Right atrium auricular region (tissue), 2 donors: ENCODE measurements around the gene PRSS2. TPM values are rescaled to one million over a fixed set of nuclear protein-coding genes. Genes with fewer than 3 reads are reported as not detected.
"Not testable (repeated sequence)": the region's sequence is repeated elsewhere in the genome, so short reads cannot be mapped to it uniquely, and the experiment has no call there.

Experiments
- DNase-seq: peaks from one replicate; pipeline ENCODE4 v3.0.0-alpha.2; 2019; ENCODE audit warnings: low spot score
- H3K27ac ChIP-seq, 2 donors: fragments of 200-600 bp; sonication (generic); 1 replicate in 1 of 2; 2 replicates in 1 of 2; pipeline ENCODE4 v1.5.1; 2016 to 2019
- H3K27me3 ChIP-seq, 2 donors: fragments of 200-600 bp; sonication (generic); one replicate each; pipeline versions ENCODE4 v1.5.1 to v1.6.0; 2017 to 2019
- H3K36me3 ChIP-seq: fragments of 200-600 bp; sonication (generic); one replicate; pipeline ENCODE4 v1.5.1; 2016
- H3K4me1 ChIP-seq, 2 donors: fragments of 200-600 bp; sonication (generic); one replicate each; pipeline versions ENCODE4 v1.5.1 to v1.6.0; 2017 to 2019
- H3K4me3 ChIP-seq, 2 donors: fragments of 200-600 bp; sonication (generic); 1 replicate in 1 of 2; 2 replicates in 1 of 2; pipeline ENCODE4 v1.5.1; 2017 to 2019; ENCODE audit warnings: mild to moderate bottlenecking in 1 of 2, moderate library complexity in 1 of 2
- H3K9me3 ChIP-seq, 2 donors: fragments of 200-600 bp; sonication (generic); one replicate each; pipeline ENCODE4 v1.5.1; 2019
- total RNA-seq, 2 donors: library from RNA; depleted of rRNA; stranded (reverse); fragments of >200 nt; gene quantifications; one replicate each; pipeline ENCODE4 v1.1.0, GENCODE V29; 2016
- TF ChIP-seq, protein P1 (sequence below), 2 donors: fragments of 200-600 bp; sonication (generic); IDR thresholded peaks; one replicate each; pipeline ENCODE4 v1.5.1; 2019; ENCODE audit warnings: antibody characterized with exemption in 2 of 2

Gene PRSS2
- total RNA-seq, 2 donors from 2014 or later: 0.51 TPM; not detected in 1

DNA sequence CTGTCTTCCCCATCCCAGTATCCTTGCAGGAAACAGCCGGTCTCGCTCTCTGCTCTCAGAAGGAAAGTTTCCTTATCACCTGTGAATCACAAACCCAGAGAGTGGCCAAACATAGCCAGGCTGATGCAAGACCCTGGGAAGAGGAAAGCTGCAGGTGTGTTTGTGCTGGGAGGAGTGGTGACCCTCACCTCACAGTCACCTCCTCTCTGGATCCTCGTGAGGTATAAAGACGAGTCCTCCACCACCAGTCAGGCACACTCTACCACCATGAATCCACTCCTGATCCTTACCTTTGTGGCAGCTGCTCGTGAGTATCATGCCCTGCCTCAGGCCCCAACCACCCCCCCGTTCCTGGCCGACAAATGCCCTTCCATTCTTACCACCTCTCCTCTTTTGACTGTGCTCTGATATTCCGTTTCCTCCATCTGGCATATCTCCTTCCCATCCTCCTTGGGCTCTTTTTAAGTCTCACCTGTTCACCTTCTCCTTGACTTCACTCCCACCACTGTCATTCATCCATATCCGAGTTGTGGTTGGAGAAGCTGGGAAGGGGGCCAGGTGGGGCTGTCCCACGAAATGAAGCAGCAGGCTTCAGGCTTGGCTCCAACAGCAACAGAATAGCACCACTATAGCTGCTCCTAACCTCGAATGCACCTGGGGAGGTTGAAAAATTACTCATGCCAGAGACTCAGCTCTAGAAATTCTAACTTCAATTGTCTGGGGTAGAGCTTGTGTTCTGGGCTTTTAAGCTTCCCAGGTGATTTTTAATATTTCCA, 21.4 kb upstream of the PRSS2 start, which contains the start of gene PRSS1:
TSS of gene PRSS1 (plus strand) at position 255 of the 776 bp plus-strand sequence. CDS start at position 268, 13 bp downstream.
- no peaks in the 10 kb centered on the region for H3K36me3 ChIP-seq
- no peak within 1 kb of the TSS for H3K4me3 ChIP-seq
- DNase-seq: no peak
- TF ChIP-seq, protein P1, sequence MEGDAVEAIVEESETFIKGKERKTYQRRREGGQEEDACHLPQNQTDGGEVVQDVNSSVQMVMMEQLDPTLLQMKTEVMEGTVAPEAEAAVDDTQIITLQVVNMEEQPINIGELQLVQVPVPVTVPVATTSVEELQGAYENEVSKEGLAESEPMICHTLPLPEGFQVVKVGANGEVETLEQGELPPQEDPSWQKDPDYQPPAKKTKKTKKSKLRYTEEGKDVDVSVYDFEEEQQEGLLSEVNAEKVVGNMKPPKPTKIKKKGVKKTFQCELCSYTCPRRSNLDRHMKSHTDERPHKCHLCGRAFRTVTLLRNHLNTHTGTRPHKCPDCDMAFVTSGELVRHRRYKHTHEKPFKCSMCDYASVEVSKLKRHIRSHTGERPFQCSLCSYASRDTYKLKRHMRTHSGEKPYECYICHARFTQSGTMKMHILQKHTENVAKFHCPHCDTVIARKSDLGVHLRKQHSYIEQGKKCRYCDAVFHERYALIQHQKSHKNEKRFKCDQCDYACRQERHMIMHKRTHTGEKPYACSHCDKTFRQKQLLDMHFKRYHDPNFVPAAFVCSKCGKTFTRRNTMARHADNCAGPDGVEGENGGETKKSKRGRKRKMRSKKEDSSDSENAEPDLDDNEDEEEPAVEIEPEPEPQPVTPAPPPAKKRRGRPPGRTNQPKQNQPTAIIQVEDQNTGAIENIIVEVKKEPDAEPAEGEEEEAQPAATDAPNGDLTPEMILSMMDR (IDR thresholded peaks at IDR 0.05): no peak
- no peaks in the 10 kb centered on the region for H3K4me1 ChIP-seq
- no peaks in the 10 kb centered on the region for H3K27me3 ChIP-seq
- H3K27ac ChIP-seq: no peak within 1 kb of the TSS
- H3K9me3 ChIP-seq: no peaks in the 10 kb centered on the region

DNA sequence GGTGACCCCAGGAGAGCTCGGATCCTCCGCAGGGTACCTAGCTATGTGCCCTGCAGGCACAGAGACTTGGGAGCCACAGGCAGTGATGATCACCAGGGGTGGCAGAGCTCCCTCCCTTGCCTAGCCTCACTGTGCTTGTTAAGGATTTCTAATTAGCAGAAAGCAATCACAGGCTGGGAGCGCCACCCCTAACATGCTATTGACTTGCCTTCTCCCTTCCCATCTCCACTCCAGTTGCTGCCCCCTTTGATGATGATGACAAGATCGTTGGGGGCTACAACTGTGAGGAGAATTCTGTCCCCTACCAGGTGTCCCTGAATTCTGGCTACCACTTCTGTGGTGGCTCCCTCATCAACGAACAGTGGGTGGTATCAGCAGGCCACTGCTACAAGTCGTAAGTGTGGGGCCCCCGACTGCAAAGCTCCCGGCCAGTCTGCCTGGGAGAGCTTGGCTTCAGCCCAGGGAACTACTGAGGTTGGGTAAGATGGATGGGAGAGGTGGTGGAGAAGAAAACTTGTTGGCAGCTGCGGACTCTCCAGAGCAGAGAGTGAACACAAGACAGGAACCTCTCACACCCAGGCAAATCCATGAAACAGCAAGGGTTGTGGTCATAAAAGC, 20.3 kb upstream of the PRSS2 start:
- H3K9me3 ChIP-seq: no peaks in the 10 kb centered on the region
- no peak overlapping the region for H3K27ac ChIP-seq
- no peaks in the 10 kb centered on the region for H3K36me3 ChIP-seq
- no peak for DNase-seq
- TF ChIP-seq, protein P1 (IDR thresholded peaks at IDR 0.05): no peak
- no peak overlapping the region for H3K4me3 ChIP-seq
- no peaks in the 10 kb centered on the region for H3K4me1 ChIP-seq
- H3K27me3 ChIP-seq: no peaks in the 10 kb centered on the region

DNA sequence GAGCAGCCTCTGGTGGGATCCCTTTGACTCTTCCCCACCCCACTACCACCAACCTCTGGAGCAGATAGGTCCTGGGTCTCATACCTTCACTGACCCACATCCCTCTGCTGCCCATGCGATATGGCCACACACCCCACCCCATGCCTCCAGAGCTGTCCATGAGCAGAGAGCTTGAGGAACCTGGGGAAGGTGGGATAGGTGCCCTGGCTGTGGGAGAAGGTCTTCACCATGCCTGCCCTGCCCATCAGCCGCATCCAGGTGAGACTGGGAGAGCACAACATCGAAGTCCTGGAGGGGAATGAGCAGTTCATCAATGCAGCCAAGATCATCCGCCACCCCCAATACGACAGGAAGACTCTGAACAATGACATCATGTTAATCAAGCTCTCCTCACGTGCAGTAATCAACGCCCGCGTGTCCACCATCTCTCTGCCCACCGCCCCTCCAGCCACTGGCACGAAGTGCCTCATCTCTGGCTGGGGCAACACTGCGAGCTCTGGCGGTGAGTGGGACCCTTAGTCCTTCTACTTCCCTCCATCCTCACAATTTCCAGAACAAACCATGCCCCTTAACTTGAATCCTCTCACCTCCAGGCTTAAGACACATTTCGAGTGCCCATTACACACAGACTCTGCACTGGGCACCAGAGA, 19.1 kb upstream of the PRSS2 start:
- not testable (repeated sequence) for H3K27ac ChIP-seq, H3K4me1 ChIP-seq, H3K27me3 ChIP-seq, H3K4me3 ChIP-seq, H3K9me3 ChIP-seq, DNase-seq, H3K36me3 ChIP-seq

DNA sequence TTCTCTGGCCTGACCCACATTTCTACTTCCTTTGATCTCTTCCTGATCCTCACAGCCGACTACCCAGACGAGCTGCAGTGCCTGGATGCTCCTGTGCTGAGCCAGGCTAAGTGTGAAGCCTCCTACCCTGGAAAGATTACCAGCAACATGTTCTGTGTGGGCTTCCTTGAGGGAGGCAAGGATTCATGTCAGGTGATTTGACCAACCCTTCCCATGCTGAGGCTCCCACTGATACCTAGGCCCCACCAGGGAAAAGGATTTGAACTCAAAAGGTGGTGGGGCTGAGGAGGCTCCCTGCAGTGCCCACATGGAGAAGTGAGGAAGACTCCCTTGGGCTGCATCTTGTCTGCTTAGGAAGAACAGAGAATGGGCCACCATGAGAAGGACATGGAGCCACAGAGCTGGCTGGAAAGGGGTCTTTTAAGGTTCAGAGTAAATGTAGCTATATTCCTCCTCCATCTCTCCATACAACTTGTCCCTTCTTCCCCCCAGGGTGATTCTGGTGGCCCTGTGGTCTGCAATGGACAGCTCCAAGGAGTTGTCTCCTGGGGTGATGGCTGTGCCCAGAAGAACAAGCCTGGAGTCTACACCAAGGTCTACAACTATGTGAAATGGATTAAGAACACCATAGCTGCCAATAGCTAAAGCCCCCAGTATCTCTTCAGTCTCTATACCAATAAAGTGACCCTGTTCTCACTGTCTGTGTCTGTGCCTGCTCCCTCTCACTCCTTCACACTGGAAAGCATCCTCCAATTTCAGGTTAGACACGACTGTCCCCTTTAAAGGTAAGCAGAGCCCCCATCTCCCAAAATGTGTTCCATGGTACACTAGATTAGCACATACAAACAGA, 18.2 kb upstream of the PRSS2 start:
- Histone ChIP-seq H3K27me3 (no peaks in the 10 kb centered on the region), H3K9me3 (no peaks in the 10 kb centered on the region), H3K4me1 (no peaks in the 10 kb centered on the region), H3K36me3 (no peaks in the 10 kb centered on the region), H3K4me3 (no peak overlapping the region), H3K27ac (no peak overlapping the region)
- DNase-seq: no peak
- TF ChIP-seq, protein P1 (IDR thresholded peaks at IDR 0.05): no peak

DNA sequence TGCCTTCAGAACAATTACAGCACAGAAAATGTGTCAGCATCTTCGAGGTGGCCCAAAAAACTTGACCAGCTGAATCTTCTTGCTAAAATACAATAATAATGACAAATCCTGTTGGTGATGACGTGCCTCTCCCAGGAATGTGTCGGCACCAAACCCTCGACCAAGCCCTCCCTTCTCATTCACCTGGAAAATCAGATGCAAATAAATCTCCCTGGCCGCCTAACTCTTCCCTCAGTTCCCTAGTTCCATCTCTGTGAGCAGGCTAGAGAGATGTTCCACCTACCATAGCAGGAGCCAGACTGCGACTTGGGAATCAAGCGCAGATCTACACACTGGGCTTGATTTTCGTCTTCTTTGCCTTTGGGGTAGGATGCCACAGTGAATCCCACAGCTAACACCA, 17.4 kb upstream of the PRSS2 start:
- TF ChIP-seq, protein P1 (IDR thresholded peaks at IDR 0.05): no peak
- Histone ChIP-seq H3K4me1 (no peaks in the 10 kb centered on the region), H3K36me3 (no peaks in the 10 kb centered on the region), H3K27ac (no peak overlapping the region), H3K4me3 (no peak overlapping the region), H3K9me3 (no peaks in the 10 kb centered on the region), H3K27me3 (no peaks in the 10 kb centered on the region)
- no peak for DNase-seq

DNA sequence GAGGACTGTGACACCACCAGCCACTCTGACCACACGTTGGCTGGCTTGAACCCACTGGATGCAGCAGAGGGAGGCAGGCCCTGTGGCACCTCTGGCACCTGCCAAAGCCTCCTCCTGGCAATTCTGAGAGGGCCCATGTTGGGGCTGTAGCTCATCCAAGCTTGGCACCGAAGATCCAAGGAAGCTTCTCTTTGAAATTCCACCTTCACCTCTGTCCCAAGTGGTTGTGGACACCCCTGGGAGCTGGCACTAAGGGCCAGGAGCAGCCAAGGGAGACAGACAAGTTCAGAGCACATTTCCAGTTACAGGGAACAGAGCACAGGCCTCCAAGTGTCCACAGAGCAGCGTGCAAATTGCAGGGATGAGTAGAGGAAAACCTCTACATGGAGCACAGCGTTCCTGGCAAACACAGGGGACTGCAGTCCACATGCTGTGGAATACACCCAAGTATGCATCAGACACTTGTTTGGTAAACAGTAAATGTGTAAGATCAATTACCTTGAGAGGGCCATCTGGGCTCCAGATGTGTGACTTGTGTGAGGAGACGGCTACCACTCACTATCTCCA, 16.8 kb upstream of the PRSS2 start:
- not testable (repeated sequence) for H3K36me3 ChIP-seq, H3K27me3 ChIP-seq, DNase-seq, H3K27ac ChIP-seq, H3K9me3 ChIP-seq, H3K4me1 ChIP-seq, H3K4me3 ChIP-seq
